Naive thymus-derived CD4-positive, alpha-beta T cell (primary cell): ENCODE measurements around the gene PRRT1. TPM values are rescaled to one million over a fixed set of nuclear protein-coding genes. Genes with fewer than 3 reads are reported as not detected.
A peak's percentile ranks its signal among the peaks of the same experiment; 100 is the strongest.

ENCODE experiments used
- ATAC-seq: fragments of 150-1000 bp; cut with Tn5 transposase; 2 replicates; pipeline ENCODE4 v1.10.0; 2021; ENCODE audit warnings: mild to moderate bottlenecking, moderate library complexity
- CTCF ChIA-PET: fragments of 350-600 bp; sonication (Branson Sonifier 250); formaldehyde crosslinking; loops from one replicate; lab custom pipeline; 2021; ENCODE audit warnings: antibody characterized with exemption; lab: Charles Lee
- POLR2A ChIA-PET: fragments of 350-600 bp; sonication (Branson Sonifier 250); formaldehyde crosslinking; loops from one replicate; lab custom pipeline; 2021; ENCODE audit warnings: antibody characterized with exemption, inconsistent platforms; lab: Charles Lee
- DNase-seq, 9 donors: peaks; one replicate each; pipeline versions ENCODE4 v3.0.0 to v3.0.0-alpha.2; 2020 to 2022; ENCODE audit warnings: mixed read lengths in 1 of 9
- H3K27ac ChIP-seq: one replicate; pipeline ENCODE4 v1.7.0; 2013; ENCODE audit warnings: mild to moderate bottlenecking, low read depth, low read length, moderate library complexity
- H3K27me3 ChIP-seq, 2 donors: one replicate each; pipeline ENCODE4 v1.7.0; 2013; ENCODE audit warnings: low read length in 2 of 2, mild to moderate bottlenecking in 2 of 2, moderate library complexity in 2 of 2; ENCODE audit not compliant: control insufficient read depth in 2 of 2, insufficient read depth in 2 of 2
- H3K36me3 ChIP-seq, 3 experiments: 1 replicate in 2 of 3; 2 replicates in 1 of 3; pipeline ENCODE4 v1.7.0; 2013; ENCODE audit warnings: low read length in 3 of 3, mild to moderate bottlenecking in 3 of 3, moderate library complexity in 1 of 3; ENCODE audit not compliant: insufficient read depth in 3 of 3, control insufficient read depth in 2 of 3
- H3K4me1 ChIP-seq, 2 donors: one replicate each; pipeline ENCODE4 v1.7.0; 2013; ENCODE audit warnings: low read length in 2 of 2, mild to moderate bottlenecking in 2 of 2, moderate library complexity in 1 of 2; ENCODE audit not compliant: control insufficient read depth in 2 of 2, insufficient read depth in 2 of 2
- H3K4me3 ChIP-seq: 2 replicates; pipeline ENCODE4 v1.7.0; 2013; ENCODE audit warnings: mild to moderate bottlenecking, low read length
- H3K9me3 ChIP-seq, 3 experiments: 1 replicate in 2 of 3; 2 replicates in 1 of 3; pipeline ENCODE4 v1.7.0; 2013; ENCODE audit warnings: low read length in 3 of 3; ENCODE audit not compliant: control insufficient read depth in 2 of 3
- H3K27ac Mint-ChIP-seq, 9 donors: one replicate each; pipeline ENCODE4 v1.8.0; 2020 to 2022; ENCODE audit warnings: mixed read lengths in 9 of 9, mild to moderate bottlenecking in 8 of 9, moderate library complexity in 5 of 9, inconsistent platforms in 2 of 9
- H3K27me3 Mint-ChIP-seq, 5 donors: one replicate each; pipeline ENCODE4 v1.8.0; 2021 to 2022; ENCODE audit warnings: mixed read lengths in 5 of 5, mild to moderate bottlenecking in 1 of 5
- H3K36me3 Mint-ChIP-seq, 5 donors: one replicate each; pipeline ENCODE4 v1.8.0; 2020 to 2022; ENCODE audit warnings: mixed read lengths in 5 of 5, mild to moderate bottlenecking in 3 of 5, inconsistent platforms in 1 of 5
- H3K4me1 Mint-ChIP-seq, 7 donors: one replicate each; pipeline ENCODE4 v1.8.0; 2020 to 2022; ENCODE audit warnings: mixed read lengths in 7 of 7, mild to moderate bottlenecking in 3 of 7, inconsistent platforms in 1 of 7
- H3K4me3 Mint-ChIP-seq, 10 donors: one replicate each; pipeline ENCODE4 v1.8.0; 2020 to 2022; ENCODE audit warnings: mild to moderate bottlenecking in 10 of 10, mixed read lengths in 10 of 10, moderate library complexity in 6 of 10, inconsistent platforms in 2 of 10
- H3K9me3 Mint-ChIP-seq, 11 donors: one replicate each; pipeline ENCODE4 v1.8.0; 2020 to 2022; ENCODE audit warnings: mixed read lengths in 11 of 11, mild to moderate bottlenecking in 4 of 11, inconsistent platforms in 1 of 11, moderate library complexity in 1 of 11
- intact Hi-C, 2 donors: fragments of 100-400 bp; cut with micrococcal nuclease; formaldehyde crosslinking; loops; one replicate each; pipeline ENCODE4 v1.15.1; 2023
- polyA plus RNA-seq, 2 donors: library from polyadenylated mRNA; unstranded; fragments of 300-500 nt; fragmentation: Illumina TruSeq; gene quantifications; one replicate each; pipeline ENCODE4 v1.2.3, GENCODE V29; 2021
- total RNA-seq, 6 experiments: library from RNA in 5 of 6; stranded (reverse) in 5 of 6; gene quantifications; 1 replicate in 5 of 6; 2 replicates in 1 of 6; pipeline ENCODE4 v1.2.3 and lab custom pipeline; 2021 to 2026

PRRT1 gene
- total and polyA plus RNA-seq, 7 experiments from 2014 or later, result 0.31 to 7.4 (median 3.4) TPM

DNA sequence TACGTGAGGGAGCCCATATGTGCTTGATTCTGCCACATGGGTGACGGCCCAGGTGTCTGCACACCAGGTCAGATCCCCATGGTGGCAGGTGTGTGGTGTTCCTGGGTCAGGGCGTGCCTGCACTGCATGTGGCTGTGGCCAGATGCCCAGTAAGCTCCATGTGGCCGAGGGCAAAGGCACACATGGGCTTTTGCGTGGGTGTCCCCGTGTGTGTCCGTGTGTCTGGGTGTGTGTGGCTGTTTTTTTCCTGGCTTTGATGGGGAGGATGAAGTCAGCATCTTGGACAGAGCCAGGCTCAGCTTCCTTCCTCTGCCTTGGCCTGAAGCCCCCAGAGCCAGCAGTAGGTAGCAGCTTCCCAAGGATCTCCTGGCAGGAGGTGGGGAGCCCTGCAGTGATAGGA lies 41.1 kb downstream of the PRRT1 start:
- H3K27me3 ChIP-seq, result no peaks in the 10 kb centered on the region
- ATAC-seq (no peak), DNase-seq (no peak)
- POLR2A ChIA-PET, result no interaction called here
- peaks cover 2 to 35% (median 30%) of the 10 kb centered on the region in 7 donors for H3K4me1 Mint-ChIP-seq
- no peak overlapping the region for H3K4me3 ChIP-seq
- no peaks in the 10 kb centered on the region for H3K9me3 ChIP-seq
- H3K36me3 Mint-ChIP-seq, result peaks cover 0 to 13% (median 0%) of the 10 kb centered on the region in 5 donors
- peaks cover 0 to 8% (median 0%) of the 10 kb centered on the region in 3 experiments for H3K36me3 ChIP-seq
- peaks cover 0 to 20% (median 6%) of the 10 kb centered on the region in 5 donors for H3K27me3 Mint-ChIP-seq
- no peak overlapping the region for H3K27ac ChIP-seq
- H3K27ac Mint-ChIP-seq, result peak overlapping the region in 3 of 9 donors; percentile 24 to 52 (median 47)
- peaks cover 0 to 1% (median 0%) of the 10 kb centered on the region in 11 donors for H3K9me3 Mint-ChIP-seq
- intact Hi-C loops, result no loop called here
- CTCF ChIA-PET, result interaction anchor here (0.6 kb wide), 1 partner anchor 8 kb away, joined by 4 read pairs; no protein-coding TSS in a partner anchor
- H3K4me3 Mint-ChIP-seq, result no peak overlapping the region
- peaks cover 0 to 9% of the 10 kb centered on the region in 2 donors for H3K4me1 ChIP-seq

DNA sequence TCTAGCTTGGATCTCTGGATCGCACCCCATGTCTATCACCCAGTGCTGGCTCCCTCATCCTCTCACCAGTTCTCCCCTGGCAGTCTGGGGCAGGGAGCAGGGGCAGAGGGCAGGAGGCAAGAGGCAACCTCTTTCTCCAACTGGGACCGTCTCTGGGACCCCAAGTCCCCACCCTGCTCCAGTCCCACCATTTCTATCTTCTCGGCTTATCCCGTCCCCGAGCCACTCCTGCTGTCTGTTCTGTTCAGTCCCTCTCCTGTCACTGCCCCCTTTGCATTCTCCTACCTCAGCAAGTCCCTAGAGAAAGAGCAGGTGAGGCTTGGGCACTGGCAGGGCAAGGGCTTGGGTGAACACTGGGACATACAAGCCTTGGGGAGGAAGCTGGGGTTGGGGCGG lies 42.0 kb downstream of the PRRT1 start:
- Mint-ChIP-seq H3K4me1 (peaks cover 2 to 35% (median 30%) of the 10 kb centered on the region in 7 donors), H3K36me3 (peaks cover 0 to 8% (median 0%) of the 10 kb centered on the region in 5 donors), H3K27ac (peak overlapping the region in 6 of 9 donors; percentile 4 to 78 (median 60)), H3K27me3 (peaks cover 0 to 27% (median 6%) of the 10 kb centered on the region in 5 donors), H3K9me3 (peaks cover 0 to 1% (median 0%) of the 10 kb centered on the region in 11 donors), H3K4me3 (peak overlapping the region in 1 of 10 donors; percentile 68)
- ATAC-seq (no peak), DNase-seq (no peak)
- Histone ChIP-seq H3K9me3 (no peaks in the 10 kb centered on the region), H3K27me3 (no peaks in the 10 kb centered on the region), H3K4me3 (no peak overlapping the region), H3K27ac (no peak overlapping the region), H3K36me3 (peaks cover 0 to 2% (median 0%) of the 10 kb centered on the region in 3 experiments), H3K4me1 (peaks cover 0 to 9% of the 10 kb centered on the region in 2 donors)
- ChIA-PET POLR2A (interaction anchor here (1.6 kb wide), 1 partner anchor 68 kb away, joined by 3 read pairs; no protein-coding TSS in a partner anchor), CTCF (no interaction called here)
- intact Hi-C loops, result no loop called here

DNA sequence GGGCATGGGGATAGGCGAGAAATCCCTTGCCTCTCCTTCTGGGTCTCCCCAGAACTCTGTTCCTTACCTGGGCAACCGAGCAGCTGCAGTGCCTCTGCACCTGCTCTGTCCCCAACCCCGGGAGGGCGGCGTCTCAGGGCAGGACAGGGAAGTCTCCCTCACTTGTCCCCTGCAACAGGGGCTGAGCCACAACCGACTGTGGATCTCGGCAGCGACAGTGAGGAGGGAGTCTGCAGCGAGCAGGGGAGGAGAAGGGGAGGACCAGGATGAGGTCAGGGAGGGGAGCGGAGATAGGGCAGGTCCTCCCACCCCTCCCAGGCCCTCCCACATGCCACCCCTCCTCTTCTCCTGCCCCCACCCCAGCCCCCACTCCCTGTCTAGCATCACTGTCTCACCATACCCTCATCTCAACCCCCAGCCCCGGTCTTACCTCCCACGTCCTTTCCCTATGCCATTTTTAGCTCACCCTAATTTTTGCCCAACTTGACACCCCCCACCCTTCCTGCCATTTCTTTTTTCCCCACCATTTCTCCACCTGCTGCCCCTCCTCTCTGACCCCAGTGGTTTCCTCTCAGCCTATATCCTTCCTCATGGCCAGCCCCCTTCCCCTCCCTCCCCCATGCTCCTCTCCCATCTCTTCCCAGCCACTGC lies 42.5 kb downstream of the PRRT1 start, which contains the start of gene TNXB:
Gene TNXB (minus strand): TSS at position 225 of the 651 bp plus-strand sequence. CDS start 11,140 bp downstream, outside the sequence.
- ATAC-seq (no peak), DNase-seq (no peak)
- no peaks in the 10 kb centered on the region for H3K9me3 ChIP-seq
- CTCF ChIA-PET, result no interaction called here
- H3K4me3 Mint-ChIP-seq, result peak within 1 kb of the TSS in 7 of 10 donors; percentile 4 to 68 (median 27)
- H3K4me3 ChIP-seq, result no peak within 1 kb of the TSS
- no peak within 1 kb of the TSS for H3K27ac ChIP-seq
- H3K27me3 ChIP-seq, result no peaks in the 10 kb centered on the region
- H3K4me1 Mint-ChIP-seq, result peaks cover 2 to 35% (median 30%) of the 10 kb centered on the region in 7 donors
- intact Hi-C loops, result no loop called here
- peaks cover 0 to 6% (median 0%) of the 10 kb centered on the region in 5 donors for H3K36me3 Mint-ChIP-seq
- H3K27ac Mint-ChIP-seq, result peak within 1 kb of the TSS in 8 of 9 donors; percentile 32 to 78 (median 60)
- H3K27me3 Mint-ChIP-seq, result peaks cover 0 to 33% (median 6%) of the 10 kb centered on the region in 5 donors
- POLR2A ChIA-PET, result interaction anchor here (1.6 kb wide), 1 partner anchor 68 kb away, joined by 3 read pairs; no protein-coding TSS in a partner anchor
- H3K36me3 ChIP-seq, result no peaks in the 10 kb centered on the region
- H3K9me3 Mint-ChIP-seq, result peaks cover 0 to 1% (median 0%) of the 10 kb centered on the region in 11 donors
- H3K4me1 ChIP-seq, result peaks cover 0 to 9% of the 10 kb centered on the region in 2 donors

DNA sequence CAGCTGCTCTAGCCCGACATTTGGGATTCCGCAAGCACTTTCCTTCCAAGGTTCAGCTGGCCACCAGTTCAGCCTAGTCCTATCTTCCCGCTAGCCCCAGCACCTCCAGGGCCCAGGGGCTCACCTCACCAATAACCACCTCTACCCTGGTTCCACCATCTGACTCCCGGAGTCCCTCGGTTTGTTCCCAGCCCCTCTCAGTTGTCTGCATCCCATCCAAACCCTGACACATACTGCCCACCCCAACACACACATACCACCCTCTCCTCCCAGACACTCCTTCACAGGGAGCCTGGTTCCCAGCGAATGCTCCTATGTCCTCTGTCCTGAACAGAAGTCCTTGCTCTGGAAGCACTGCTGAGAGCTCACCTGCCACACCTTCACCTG lies 43.0 kb downstream of the PRRT1 start:
- Histone ChIP-seq H3K36me3 (no peaks in the 10 kb centered on the region), H3K4me1 (peaks cover 0 to 9% of the 10 kb centered on the region in 2 donors), H3K4me3 (no peak overlapping the region), H3K27me3 (no peaks in the 10 kb centered on the region), H3K27ac (no peak overlapping the region), H3K9me3 (no peaks in the 10 kb centered on the region)
- ChIA-PET CTCF (no interaction called here), POLR2A (interaction anchor here (1.6 kb wide), 1 partner anchor 69 kb away, joined by 3 read pairs; no protein-coding TSS in a partner anchor)
- no peak for DNase-seq
- peaks cover 2 to 35% (median 30%) of the 10 kb centered on the region in 7 donors for H3K4me1 Mint-ChIP-seq
- intact Hi-C loops, result no loop called here
- peaks cover 0 to 1% (median 0%) of the 10 kb centered on the region in 11 donors for H3K9me3 Mint-ChIP-seq
- H3K36me3 Mint-ChIP-seq, result peaks cover 0 to 6% (median 0%) of the 10 kb centered on the region in 5 donors
- peaks cover 0 to 35% (median 6%) of the 10 kb centered on the region in 5 donors for H3K27me3 Mint-ChIP-seq
- H3K27ac Mint-ChIP-seq, result peak overlapping the region in 6 of 9 donors; percentile 9 to 74 (median 44)
- peak overlapping the region in 6 of 10 donors; percentile 4 to 62 (median 38) for H3K4me3 Mint-ChIP-seq
- no peak for ATAC-seq

DNA sequence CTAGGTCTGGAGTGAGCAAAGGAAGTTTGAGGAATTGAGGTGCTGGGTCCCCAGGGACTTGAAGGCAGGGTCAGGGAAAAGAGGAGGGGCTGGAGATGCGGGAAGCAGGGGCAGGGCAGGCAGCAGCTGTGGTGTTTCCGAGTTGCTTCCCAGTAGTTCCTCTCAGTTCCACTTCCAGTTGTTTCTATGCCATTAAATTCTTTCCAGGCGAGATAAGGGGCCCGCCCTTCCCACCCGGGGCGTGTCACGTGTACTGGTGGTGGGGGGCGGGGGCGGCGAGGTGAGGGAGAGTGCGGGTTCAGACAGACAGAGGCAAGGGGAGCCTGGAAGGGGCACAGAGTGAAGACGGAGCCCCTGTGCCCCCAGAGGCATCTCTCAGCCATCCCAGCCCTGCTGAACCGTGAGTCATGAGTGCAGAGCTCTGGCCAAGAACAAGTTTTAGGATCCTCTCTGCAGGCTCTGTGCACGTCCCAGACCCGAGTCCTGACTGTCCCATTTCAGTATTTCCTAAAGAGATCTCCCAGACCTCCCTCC lies 43.6 kb downstream of the PRRT1 start:
- H3K36me3 ChIP-seq, result no peaks in the 10 kb centered on the region
- no peaks in the 10 kb centered on the region for H3K9me3 ChIP-seq
- H3K27ac Mint-ChIP-seq, result peak overlapping the region in 5 of 9 donors; percentile 32 to 91 (median 63)
- CTCF ChIA-PET, result no interaction called here
- no peak overlapping the region for H3K4me3 ChIP-seq
- H3K27me3 ChIP-seq, result no peaks in the 10 kb centered on the region
- peaks cover 0 to 39% (median 6%) of the 10 kb centered on the region in 5 donors for H3K27me3 Mint-ChIP-seq
- peaks cover 2 to 35% (median 28%) of the 10 kb centered on the region in 7 donors for H3K4me1 Mint-ChIP-seq
- H3K4me3 Mint-ChIP-seq, result peak overlapping the region in 5 of 10 donors; percentile 24 to 74 (median 69)
- H3K9me3 Mint-ChIP-seq, result peaks cover 0 to 1% (median 0%) of the 10 kb centered on the region in 11 donors
- DNase-seq (no peak), ATAC-seq (peak; percentile 20)
- peaks cover 0 to 3% (median 0%) of the 10 kb centered on the region in 5 donors for H3K36me3 Mint-ChIP-seq
- POLR2A ChIA-PET, result no interaction called here
- H3K27ac ChIP-seq, result no peak overlapping the region
- intact Hi-C loops, result no loop called here
- H3K4me1 ChIP-seq, result peaks cover 0 to 9% of the 10 kb centered on the region in 2 donors

DNA sequence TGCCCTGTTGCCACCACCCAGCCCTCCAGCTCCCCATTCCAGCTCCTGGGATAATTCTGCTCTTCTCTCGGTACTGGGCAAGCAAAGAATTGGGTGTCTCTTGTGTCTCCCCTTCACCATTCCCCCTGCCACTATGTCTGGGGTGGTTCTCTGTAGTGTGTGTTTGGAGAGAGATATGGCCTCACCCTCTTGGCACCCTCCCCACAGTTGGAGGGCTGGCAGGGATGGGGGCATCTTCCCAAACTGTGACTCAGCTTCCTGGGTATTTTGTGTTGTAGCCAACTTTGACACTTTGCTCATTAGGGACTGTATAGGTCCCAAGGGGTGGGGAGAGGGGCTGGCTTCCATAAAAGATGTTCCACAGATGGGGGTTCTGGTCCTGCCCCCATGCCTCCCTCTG lies 44.3 kb downstream of the PRRT1 start:
- peaks cover 2 to 35% (median 25%) of the 10 kb centered on the region in 7 donors for H3K4me1 Mint-ChIP-seq
- peak overlapping the region in 5 of 10 donors; percentile 24 to 74 (median 60) for H3K4me3 Mint-ChIP-seq
- H3K27ac ChIP-seq, result no peak overlapping the region
- peak overlapping the region in 2 of 9 donors; percentile 63 to 67 for H3K27ac Mint-ChIP-seq
- DNase-seq, result no peak
- H3K27me3 ChIP-seq, result no peaks in the 10 kb centered on the region
- intact Hi-C loops, result no loop called here
- H3K4me1 ChIP-seq, result peaks cover 0 to 9% of the 10 kb centered on the region in 2 donors
- POLR2A ChIA-PET, result no interaction called here
- no peaks in the 10 kb centered on the region for H3K36me3 ChIP-seq
- no peaks in the 10 kb centered on the region for H3K9me3 ChIP-seq
- H3K27me3 Mint-ChIP-seq, result peaks cover 0 to 39% (median 6%) of the 10 kb centered on the region in 5 donors
- H3K4me3 ChIP-seq, result no peak overlapping the region
- CTCF ChIA-PET, result no interaction called here
- peaks cover 0 to 1% (median 0%) of the 10 kb centered on the region in 5 donors for H3K36me3 Mint-ChIP-seq
- no peak for ATAC-seq
- peaks cover 0 to 1% (median 0%) of the 10 kb centered on the region in 11 donors for H3K9me3 Mint-ChIP-seq
